ENCODE measurements around the gene LGMN.

LGMN gene

GRCh38 chr14:92670160-92670559 lies 78.3 kb downstream of the LGMN start:
- TF ChIP-seq, protein P1, sequence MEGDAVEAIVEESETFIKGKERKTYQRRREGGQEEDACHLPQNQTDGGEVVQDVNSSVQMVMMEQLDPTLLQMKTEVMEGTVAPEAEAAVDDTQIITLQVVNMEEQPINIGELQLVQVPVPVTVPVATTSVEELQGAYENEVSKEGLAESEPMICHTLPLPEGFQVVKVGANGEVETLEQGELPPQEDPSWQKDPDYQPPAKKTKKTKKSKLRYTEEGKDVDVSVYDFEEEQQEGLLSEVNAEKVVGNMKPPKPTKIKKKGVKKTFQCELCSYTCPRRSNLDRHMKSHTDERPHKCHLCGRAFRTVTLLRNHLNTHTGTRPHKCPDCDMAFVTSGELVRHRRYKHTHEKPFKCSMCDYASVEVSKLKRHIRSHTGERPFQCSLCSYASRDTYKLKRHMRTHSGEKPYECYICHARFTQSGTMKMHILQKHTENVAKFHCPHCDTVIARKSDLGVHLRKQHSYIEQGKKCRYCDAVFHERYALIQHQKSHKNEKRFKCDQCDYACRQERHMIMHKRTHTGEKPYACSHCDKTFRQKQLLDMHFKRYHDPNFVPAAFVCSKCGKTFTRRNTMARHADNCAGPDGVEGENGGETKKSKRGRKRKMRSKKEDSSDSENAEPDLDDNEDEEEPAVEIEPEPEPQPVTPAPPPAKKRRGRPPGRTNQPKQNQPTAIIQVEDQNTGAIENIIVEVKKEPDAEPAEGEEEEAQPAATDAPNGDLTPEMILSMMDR (conservative IDR thresholded peaks at IDR 0.05; ENCODE audit: control insufficient read depth, insufficient read depth, low read depth, low read length): peak; percentile 50
- no peak overlapping the region for H3K4me3 ChIP-seq (ENCODE audit: control insufficient read depth, low read depth, low read length)

GRCh38 chr14:92668276-92668973 lies 80.0 kb downstream of the LGMN start:
- TF ChIP-seq, protein P1 (conservative IDR thresholded peaks at IDR 0.05; ENCODE audit: control insufficient read depth, insufficient read depth, low read depth, low read length): no peak
- no peak for DNase-seq (ENCODE audit: low read depth)
- no peak overlapping the region for H3K4me3 ChIP-seq (ENCODE audit: control insufficient read depth, low read depth, low read length)

More at GRCh38 chr14:92670160-92670559, 78.3 kb downstream of the LGMN start:
- peak; percentile 96 for DNase-seq (ENCODE audit: low read depth)

- TF ChIP-seq, protein P1 (conservative IDR thresholded peaks at IDR 0.05; ENCODE audit: control insufficient read depth, insufficient read depth, low read depth, low read length): no peak
- H3K4me3 ChIP-seq (ENCODE audit: control insufficient read depth, low read depth, low read length): no peak overlapping the region
Measured at GRCh38 chr14:92666251-92666650, 82.2 kb downstream of the LGMN start.

DNA sequence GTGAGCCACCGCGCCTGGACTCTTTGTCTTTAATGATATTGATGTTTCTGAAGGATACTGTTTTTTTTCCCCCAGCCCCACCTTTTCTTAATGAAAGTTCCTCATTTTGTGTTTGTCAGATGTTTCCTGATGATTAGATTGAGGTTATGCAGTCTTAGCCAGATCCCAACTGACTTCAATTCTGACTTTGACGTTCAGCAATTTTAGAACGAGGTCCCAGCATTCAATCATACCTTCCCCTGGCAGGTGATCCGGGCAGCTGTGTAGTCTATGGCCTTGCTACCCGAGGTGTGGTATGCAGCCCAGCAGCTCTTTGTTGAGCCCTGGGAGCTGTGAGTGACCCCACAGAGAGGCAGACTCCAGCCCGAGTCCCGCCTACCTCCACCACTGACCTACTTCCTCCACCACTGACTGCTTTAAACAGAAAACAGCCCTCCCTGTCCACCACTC lies 82.7 kb downstream of the LGMN start:
- TF ChIP-seq, protein P1 (conservative IDR thresholded peaks at IDR 0.05; ENCODE audit: control insufficient read depth, insufficient read depth, low read depth, low read length): no peak
- no peak overlapping the region for H3K4me3 ChIP-seq (ENCODE audit: control insufficient read depth, low read depth, low read length)
- no peak for DNase-seq (ENCODE audit: low read depth)

More at GRCh38 chr14:92666251-92666650, 82.2 kb downstream of the LGMN start:
- no peak for DNase-seq (ENCODE audit: low read depth)

GRCh38 chr14:92663049-92663448 lies 85.4 kb downstream of the LGMN start:
- no peak overlapping the region for H3K4me3 ChIP-seq (ENCODE audit: control insufficient read depth, low read depth, low read length)
- no peak for DNase-seq (ENCODE audit: low read depth)
- TF ChIP-seq, protein P1 (conservative IDR thresholded peaks at IDR 0.05; ENCODE audit: control insufficient read depth, insufficient read depth, low read depth, low read length): no peak

DNA sequence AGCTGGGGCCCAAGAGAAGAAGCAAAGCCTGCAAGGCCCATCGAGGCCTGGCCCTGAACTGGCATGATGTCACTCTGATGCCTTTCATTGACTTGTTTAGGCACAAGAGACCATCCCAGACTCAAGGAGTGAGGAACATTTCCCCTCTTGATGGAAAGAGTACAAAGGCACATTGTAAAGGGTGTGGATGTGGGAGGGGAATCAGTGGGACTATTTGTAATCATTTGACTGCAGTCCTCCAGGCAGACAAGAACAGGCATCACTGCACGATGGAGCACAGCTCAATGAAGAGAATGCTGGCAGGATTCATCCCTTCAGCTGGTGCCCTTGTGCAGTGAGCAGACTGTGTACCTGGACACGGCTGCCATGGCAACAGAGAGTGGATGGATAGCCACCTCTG lies 87.9 kb downstream of the LGMN start:
- TF ChIP-seq, protein P1 (conservative IDR thresholded peaks at IDR 0.05; ENCODE audit: control insufficient read depth, insufficient read depth, low read depth, low read length): no peak
- H3K4me3 ChIP-seq (ENCODE audit: control insufficient read depth, low read depth, low read length): no peak overlapping the region
- DNase-seq (ENCODE audit: low read depth): no peak

Measured in fibroblast of mammary gland (primary cell).